Upper lobe of right lung (tissue), 1 donor: ENCODE results near the gene BTBD1. TPM values are rescaled to one million over a fixed set of nuclear protein-coding genes. Genes with fewer than 3 reads are reported as not detected.

Experiments used
- ATAC-seq: fragments of 200-7000 bp; cut with Tn5 transposase; one replicate; pipeline ENCODE4 v1.9.1; 2020; ENCODE audit warnings: mild to moderate bottlenecking, moderate library complexity
- DNase-seq: peaks from one replicate; pipeline ENCODE4 v3.0.0-alpha.2; 2020
- H3K27ac ChIP-seq: fragments of 200-600 bp; one replicate; pipeline ENCODE4 v1.8.0; 2022
- H3K27me3 ChIP-seq: fragments of 200-600 bp; one replicate; pipeline ENCODE4 v1.8.0; 2022; ENCODE audit warnings: mild to moderate bottlenecking
- H3K36me3 ChIP-seq: fragments of 200-600 bp; one replicate; pipeline ENCODE4 v1.8.0; 2022
- H3K4me1 ChIP-seq: fragments of 200-600 bp; one replicate; pipeline ENCODE4 v1.8.0; 2022
- H3K4me3 ChIP-seq: fragments of 200-600 bp; one replicate; pipeline ENCODE4 v1.8.0; 2022; ENCODE audit warnings: mild to moderate bottlenecking
- H3K9me3 ChIP-seq: fragments of 200-600 bp; one replicate; pipeline ENCODE4 v1.8.0; 2022
- CTCF ChIP-seq: fragments of 200-600 bp; IDR thresholded peaks from one replicate; pipeline ENCODE4 v1.8.0; 2022; ENCODE audit warnings: antibody characterized with exemption
- intact Hi-C: fragments of 100-400 bp; cut with DNase I; formaldehyde crosslinking; loops from one replicate; pipeline ENCODE4 v1.11.0; 2022
- total RNA-seq: library from RNA; stranded (reverse); fragmentation: NEBNext Ultra II Directional; extraction: Animal tissue kit (Norgen Biotek cat#: 25700); gene quantifications from one replicate; pipeline ENCODE4 v1.2.1, GENCODE V29; 2021
- donor health status: DM: no; HTN: yes; CAD: no; lungs with severe emphysema.

BTBD1 gene
- total RNA-seq, 1 donor from 2014 or later, result 44.6 TPM

GRCh38 chr15:82995938-82996337, 71.1 kb downstream of the BTBD1 start:
- Histone ChIP-seq H3K27ac (no peak overlapping the region), H3K4me1 (peaks cover 5% of the 10 kb centered on the region), H3K36me3 (peaks cover 10% of the 10 kb centered on the region), H3K4me3 (no peak overlapping the region), H3K9me3 (no peaks in the 10 kb centered on the region), H3K27me3 (no peaks in the 10 kb centered on the region)
- TF ChIP-seq CTCF, result no peak
- ATAC-seq (no peak), DNase-seq (no peak)
- intact Hi-C loops, result no loop called here

GRCh38 chr15:82995076-82995475, 72.0 kb downstream of the BTBD1 start:
- DNase-seq (no peak), ATAC-seq (no peak)
- TF ChIP-seq CTCF, result no peak
- intact Hi-C loops, result no loop called here
- peaks cover 2% of the 10 kb centered on the region for H3K4me1 ChIP-seq
- H3K36me3 ChIP-seq, result peaks cover 15% of the 10 kb centered on the region
- H3K4me3 ChIP-seq, result no peak overlapping the region
- no peak overlapping the region for H3K27ac ChIP-seq
- H3K9me3 ChIP-seq, result no peaks in the 10 kb centered on the region
- no peaks in the 10 kb centered on the region for H3K27me3 ChIP-seq

- Histone ChIP-seq H3K9me3 (no peaks in the 10 kb centered on the region), H3K27me3 (no peaks in the 10 kb centered on the region), H3K27ac (no peak overlapping the region), H3K36me3 (peaks cover 30% of the 10 kb centered on the region), H3K4me3 (no peak overlapping the region), H3K4me1 (no peaks in the 10 kb centered on the region)
- intact Hi-C loops, result loop anchor here (5.0 kb wide), 1 partner anchor 151 kb away; no protein-coding TSS in a partner anchor
- DNase-seq (no peak), ATAC-seq (no peak)
- TF ChIP-seq CTCF, result no peak
These were observed 73.9 kb downstream of the BTBD1 start for GRCh38 chr15:82993144-82993543.

- intact Hi-C loops, result loop anchor here (5.0 kb wide), 1 partner anchor 150 kb away; no protein-coding TSS in a partner anchor
- H3K9me3 ChIP-seq, result no peaks in the 10 kb centered on the region
- DNase-seq (no peak), ATAC-seq (no peak)
- no peaks in the 10 kb centered on the region for H3K27me3 ChIP-seq
- no peak overlapping the region for H3K4me3 ChIP-seq
- peaks cover 36% of the 10 kb centered on the region for H3K36me3 ChIP-seq
- no peak for TF ChIP-seq CTCF
- H3K27ac ChIP-seq, result no peak overlapping the region
- H3K4me1 ChIP-seq, result peaks cover 1% of the 10 kb centered on the region
These were observed 74.5 kb downstream of the BTBD1 start for GRCh38 chr15:82992436-82992998.

- Histone ChIP-seq H3K27ac (peak overlapping the region; percentile 75), H3K36me3 (peaks cover 31% of the 10 kb centered on the region), H3K4me1 (peaks cover 15% of the 10 kb centered on the region), H3K27me3 (no peaks in the 10 kb centered on the region), H3K9me3 (no peaks in the 10 kb centered on the region), H3K4me3 (peak overlapping the region; percentile 91)
- ATAC-seq, result peak; percentile 16
- DNase-seq, result no peak
- TF ChIP-seq CTCF, result no peak
- intact Hi-C loops, result no loop called here
These were observed 80.6 kb downstream of the BTBD1 start for GRCh38 chr15:82986442-82986780.
